Measurements from ENCODE around the gene MMP2. TPM values are rescaled to one million over a fixed set of nuclear protein-coding genes. Genes with fewer than 3 reads are reported as not detected.

The MMP2 gene
- total and polyA plus RNA-seq, 10 of the 15 experiments (the other 5 are each of a cell fraction or from before 2014, with no cell fraction given) = 0.37 to 0.80 (median 0.59) TPM; not detected in 7

- TF ChIP-seq PRDM15 (CRISPR knock-in tag; IDR thresholded peaks at IDR 0.05) = no peak
- TF ChIP-seq NBN (IDR thresholded peaks at IDR 0.05) = no peak
- TF ChIP-seq BACH1 (IDR thresholded peaks at IDR 0.05; ENCODE audit: borderline replicate concordance) = no peak
- TF ChIP-seq SUPT20H (IDR thresholded peaks at IDR 0.05; ENCODE audit: borderline replicate concordance, control insufficient read depth, low read depth, low read length) = no peak
- TF ChIP-seq ZBED1 (IDR thresholded peaks at IDR 0.05; ENCODE audit: borderline replicate concordance) = no peak
Measured at GRCh38 chr16:55515111-55515510, 36.1 kb downstream of the MMP2 start (continued).

GRCh38 chr16:55521792-55522191 is 42.8 kb downstream of the MMP2 start:
- H3K27me3 ChIP-seq (replicated peaks in 1 of 2; ENCODE audit: control insufficient read depth in 2 of 2, insufficient read depth in 2 of 2, low read length in 1 of 2) = no peaks in the 10 kb centered on the region
- no peak for TF ChIP-seq MTA3 (IDR thresholded peaks at IDR 0.05; ENCODE audit: borderline replicate concordance, low read length)
- no peak for TF ChIP-seq SMARCA5 (IDR thresholded peaks at IDR 0.05)
- no peak for TF ChIP-seq RELB (IDR thresholded peaks at IDR 0.05; ENCODE audit: low read depth)
- no peak overlapping the region for H3K9ac ChIP-seq (ENCODE audit: control insufficient read depth, insufficient read depth, low read length)
- no peaks in the 10 kb centered on the region for H3K4me1 ChIP-seq (ENCODE audit: control insufficient read depth, insufficient read depth, low read length)
- H2AFZ ChIP-seq (ENCODE audit: control insufficient read depth, low read depth, low read length) = no peak overlapping the region
- ChIA-PET CTCF (no interaction called here), SMC1A (ENCODE audit: uncharacterized antibody, unreplicated experiment) (no interaction called here), POLR2A (no interaction called here), RAD21 (ENCODE audit: unreplicated experiment) (no interaction called here)
- H3K4me2 ChIP-seq (ENCODE audit: control insufficient read depth, insufficient read depth) = no peak overlapping the region
- intact Hi-C loops (cut with micrococcal nuclease; ENCODE audit: unreplicated experiment) = no loop called here
- WGBS (ENCODE audit: insufficient coverage, insufficient replicate concordance, low lambda C conversion rate, missing lambda C conversion rate) = 0% methylated on average over 1 of the region's 1 CpG
- no peak for FAIRE-seq
- ATAC-seq = no peak
- H3K27ac ChIP-seq (ENCODE audit: control insufficient read depth, insufficient read depth) = no peak overlapping the region
- no peaks in the 10 kb centered on the region for H3K79me2 ChIP-seq (ENCODE audit: control insufficient read depth, insufficient read depth, low read length)
- H3K36me3 ChIP-seq (ENCODE audit: control insufficient read depth in 2 of 2, insufficient read depth in 2 of 2, low read length in 1 of 2) = no peaks in the 10 kb centered on the region
- H3K9me3 ChIP-seq (replicated peaks; ENCODE audit: control insufficient read depth, insufficient read depth, low read length) = no peaks in the 10 kb centered on the region
- BruUV-seq (replicated peaks) = no TSS peak
- in situ Hi-C loops (cut with MboI) = no loop called here
- DNase-seq (ENCODE audit: low read depth, low spot score) = no peak
- no peaks in the 10 kb centered on the region for H4K20me1 ChIP-seq (ENCODE audit: control insufficient read depth, insufficient read depth)
- H3K4me3 ChIP-seq = no peak overlapping the region

All from GM12878 (cell line).